Coronary artery (tissue), 2 donors: ENCODE data around the gene SLC48A1.

Experiments
- DNase-seq: peaks from one replicate; pipeline ENCODE4 v3.0.0-alpha.2; 2017; ENCODE audit warnings: low spot score
- H3K27ac ChIP-seq, 2 donors: fragments of 200-600 bp; sonication (generic); one replicate each; pipeline ENCODE4 v1.5.1; 2016 to 2019
- H3K4me3 ChIP-seq: fragments of 200-600 bp; sonication (generic); 2 replicates; pipeline ENCODE4 v1.5.1; 2016; ENCODE audit warnings: mild to moderate bottlenecking, moderate library complexity
- TF ChIP-seq, protein P1 (sequence below): fragments of 200-600 bp; sonication (generic); IDR thresholded peaks from one replicate; pipeline ENCODE4 v1.5.1; 2019; ENCODE audit warnings: antibody characterized with exemption

Gene SLC48A1

GRCh38 chr12:47732504-47732903 is 40.5 kb upstream of the SLC48A1 start:
- TF ChIP-seq, protein P1, sequence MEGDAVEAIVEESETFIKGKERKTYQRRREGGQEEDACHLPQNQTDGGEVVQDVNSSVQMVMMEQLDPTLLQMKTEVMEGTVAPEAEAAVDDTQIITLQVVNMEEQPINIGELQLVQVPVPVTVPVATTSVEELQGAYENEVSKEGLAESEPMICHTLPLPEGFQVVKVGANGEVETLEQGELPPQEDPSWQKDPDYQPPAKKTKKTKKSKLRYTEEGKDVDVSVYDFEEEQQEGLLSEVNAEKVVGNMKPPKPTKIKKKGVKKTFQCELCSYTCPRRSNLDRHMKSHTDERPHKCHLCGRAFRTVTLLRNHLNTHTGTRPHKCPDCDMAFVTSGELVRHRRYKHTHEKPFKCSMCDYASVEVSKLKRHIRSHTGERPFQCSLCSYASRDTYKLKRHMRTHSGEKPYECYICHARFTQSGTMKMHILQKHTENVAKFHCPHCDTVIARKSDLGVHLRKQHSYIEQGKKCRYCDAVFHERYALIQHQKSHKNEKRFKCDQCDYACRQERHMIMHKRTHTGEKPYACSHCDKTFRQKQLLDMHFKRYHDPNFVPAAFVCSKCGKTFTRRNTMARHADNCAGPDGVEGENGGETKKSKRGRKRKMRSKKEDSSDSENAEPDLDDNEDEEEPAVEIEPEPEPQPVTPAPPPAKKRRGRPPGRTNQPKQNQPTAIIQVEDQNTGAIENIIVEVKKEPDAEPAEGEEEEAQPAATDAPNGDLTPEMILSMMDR, result no peak
- Histone ChIP-seq H3K27ac (no peak overlapping the region), H3K4me3 (no peak overlapping the region)
- DNase-seq, result no peak

DNA sequence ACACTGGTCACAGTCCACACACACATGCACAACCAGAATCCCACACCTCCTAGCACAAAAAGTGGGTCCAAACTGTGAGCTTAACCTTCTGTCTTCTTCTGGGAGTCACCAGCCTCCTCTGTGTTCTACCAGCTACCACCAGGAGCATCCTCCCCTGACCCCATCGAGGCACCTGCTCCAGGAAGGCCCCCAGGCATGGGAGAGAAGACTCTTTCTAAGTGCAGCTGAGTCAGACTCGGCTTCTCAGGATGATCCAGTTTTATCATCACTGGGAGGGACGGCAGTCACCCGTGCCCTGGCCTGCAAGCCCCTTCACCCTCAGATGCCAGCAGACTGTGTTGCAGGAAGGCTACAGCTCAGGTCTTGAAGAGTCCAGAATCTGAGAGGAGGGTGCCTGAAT is 39.9 kb upstream of the SLC48A1 start:
- no peak overlapping the region for H3K4me3 ChIP-seq
- no peak overlapping the region for H3K27ac ChIP-seq
- no peak for DNase-seq
- TF ChIP-seq, protein P1, result no peak

- DNase-seq, result no peak
- TF ChIP-seq, protein P1, result no peak
- peak overlapping the region in 1 of 2 donors; percentile 92 for H3K27ac ChIP-seq
- H3K4me3 ChIP-seq, result no peak overlapping the region
Measured at GRCh38 chr12:47734725-47735480, 38.1 kb upstream of the SLC48A1 start.

DNA sequence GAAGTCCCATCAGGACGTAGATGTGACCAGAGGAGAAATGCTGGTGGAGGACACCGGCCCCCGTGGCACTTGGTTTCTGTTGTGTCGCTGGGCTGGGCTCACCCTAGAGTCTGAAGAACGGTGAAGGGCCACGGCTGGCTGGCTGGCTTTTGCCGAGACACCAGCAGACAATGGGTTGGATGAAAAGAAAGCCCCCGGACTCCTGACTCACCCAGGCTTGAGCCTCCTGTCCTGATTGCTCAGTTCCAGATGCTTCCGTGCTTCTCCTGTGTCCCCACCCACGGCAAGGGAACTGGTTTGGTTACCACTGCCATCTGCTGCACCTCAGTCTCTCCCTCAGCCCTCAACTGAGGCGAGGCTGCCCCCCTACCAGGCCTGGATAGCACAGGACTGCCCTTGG is 37.4 kb upstream of the SLC48A1 start:
- Histone ChIP-seq H3K27ac (peak overlapping the region; percentile 78 to 92), H3K4me3 (no peak overlapping the region)
- TF ChIP-seq, protein P1, result no peak
- DNase-seq, result no peak

DNA sequence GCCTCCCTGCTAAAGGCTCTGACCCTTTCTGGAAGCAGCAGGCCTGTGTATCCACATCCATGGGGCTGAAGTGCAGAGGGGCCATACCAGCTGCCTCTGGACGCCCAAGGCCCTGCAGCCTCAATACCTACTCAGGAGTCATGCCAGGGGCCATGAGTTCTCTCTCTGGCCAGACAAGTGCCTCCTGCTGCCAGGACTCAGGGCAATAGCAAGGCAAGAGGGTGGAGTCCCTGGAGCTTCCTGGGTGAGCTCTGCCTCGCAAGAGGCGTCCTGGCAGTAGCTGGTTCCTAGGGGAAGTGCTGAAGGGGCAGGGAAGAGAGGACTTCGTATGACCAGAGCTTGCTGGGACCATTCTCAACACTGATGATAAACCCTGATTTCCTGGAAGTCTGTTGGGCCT is 36.8 kb upstream of the SLC48A1 start:
- TF ChIP-seq, protein P1, result no peak
- H3K27ac ChIP-seq, result peak overlapping the region; percentile 78 to 92
- peak overlapping the region; percentile 4 for H3K4me3 ChIP-seq
- DNase-seq, result no peak

DNA sequence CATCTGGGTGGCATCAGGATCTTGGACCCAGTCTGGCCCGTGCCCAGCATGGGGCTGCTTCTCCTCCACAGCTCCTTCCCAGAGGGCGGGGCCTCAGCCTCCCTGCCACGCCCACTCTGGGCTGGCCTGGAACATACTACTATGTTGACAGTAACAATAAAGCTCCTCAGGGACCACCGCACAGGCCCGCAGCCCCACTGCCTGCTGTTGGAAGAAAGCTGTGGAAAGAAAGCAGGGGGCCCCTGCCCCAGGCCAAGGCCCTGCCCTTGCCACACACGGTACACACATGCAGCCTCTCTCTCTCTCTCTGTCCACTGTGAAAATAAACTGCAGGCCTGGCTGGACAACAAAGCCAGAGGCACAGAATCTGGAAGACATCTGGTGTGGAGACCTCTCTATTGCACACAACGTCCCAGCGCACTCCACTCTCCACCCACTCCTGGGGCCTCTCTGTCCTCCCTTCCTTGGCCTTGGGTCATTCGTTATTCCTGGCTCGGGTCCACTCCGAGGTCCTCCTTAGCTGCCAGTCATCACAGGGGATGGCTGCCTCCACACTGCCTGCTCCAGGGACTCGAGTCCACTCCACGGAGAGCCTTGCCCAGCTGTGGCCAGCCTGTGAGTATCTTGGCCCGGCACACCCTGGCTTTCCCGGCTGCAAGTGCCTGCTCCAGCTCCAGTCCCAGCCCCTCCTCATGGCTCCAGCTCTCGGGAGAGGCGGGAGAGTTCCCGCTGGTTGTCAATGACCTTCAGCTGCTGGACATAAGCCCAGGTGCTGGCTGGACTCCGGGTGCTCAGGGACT is 36.0 kb upstream of the SLC48A1 start:
- peak overlapping the region; percentile 78 to 92 for H3K27ac ChIP-seq
- DNase-seq, result peak; percentile 97
- TF ChIP-seq, protein P1, result no peak
- peak overlapping the region; percentile 29 for H3K4me3 ChIP-seq
